HepG2 (cell line): ENCODE results near the gene C10orf90. TPM values are rescaled to one million over a fixed set of nuclear protein-coding genes. Genes with fewer than 3 reads are reported as not detected.

Experiments
- ATAC-seq: fragments of 200-7000 bp; cut with Tn5 transposase; 3 replicates; pipeline ENCODE4 v1.9.1; 2020; ENCODE audit warnings: mild to moderate bottlenecking, moderate library complexity
- BruUV-seq: library from RNA; stranded (reverse); fragments of 400-500 nt; replicated peaks from 2 replicates; lab custom pipeline; 2021; lab: Mats Ljungman, UMichigan
- CTCF ChIA-PET: fragments of 300-600 bp; formaldehyde crosslinking; extraction: SDS; loops from one replicate; lab custom pipeline; 2021; ENCODE audit warnings: low total read pairs, inconsistent platforms, low intra/inter-chr PET ratio; lab: Yijun Ruan, JAX
- POLR2A ChIA-PET: fragments of 350-600 bp; sonication (Branson Sonifier 250); formaldehyde crosslinking; loops from one replicate; lab custom pipeline; 2020; ENCODE audit warnings: antibody characterized with exemption, inconsistent platforms; lab: Yijun Ruan, JAX
- DNase-seq: peaks from one replicate; pipeline ENCODE4 v3.0.0-alpha.2; 2015; ENCODE audit warnings: low spot score
- FAIRE-seq: peaks from 3 replicates; lab custom pipeline; 2011; peaks lifted over from hg19 to GRCh38; lab: Jason Lieb, UNC
- H2AFZ ChIP-seq: one replicate; pipeline ENCODE4 v1.6.1; 2011; ENCODE audit warnings: low read length, inconsistent platforms
- H3K27ac ChIP-seq: fragments of 300-600 bp; 3 replicates; pipeline ENCODE4 v1.8.0; 2011; ENCODE audit warnings: mixed run types, mild to moderate bottlenecking, mixed read lengths, low read length, inconsistent platforms; ENCODE audit not compliant: insufficient read depth; ENCODE audit errors: extremely low read length
- H3K27me3 ChIP-seq, 2 experiments: fragments of 200-600 bp in 1 of 2; 2 replicates in 1 of 2; 3 replicates in 1 of 2; pipeline versions ENCODE4 v1.6.0 to v1.8.0; 2011; ENCODE audit warnings: low read length in 2 of 2, mild to moderate bottlenecking in 2 of 2, moderate library complexity in 2 of 2, inconsistent platforms in 1 of 2; ENCODE audit not compliant: insufficient read depth in 2 of 2, control insufficient read depth in 1 of 2
- H3K36me3 ChIP-seq, 2 experiments: fragments of 200-600 bp in 1 of 2; replicated peaks in 1 of 2; 2 replicates in 1 of 2; 3 replicates in 1 of 2; pipeline versions ENCODE4 v1.5.1 to v1.8.0; 2011; ENCODE audit warnings: low read length in 2 of 2, inconsistent platforms in 1 of 2; ENCODE audit not compliant: insufficient read depth in 2 of 2, control insufficient read depth in 1 of 2
- H3K4me1 ChIP-seq: 2 replicates; pipeline ENCODE4 v1.5.1; 2012; ENCODE audit warnings: low read length, inconsistent platforms; ENCODE audit not compliant: insufficient read depth
- H3K4me2 ChIP-seq: 2 replicates; pipeline ENCODE4 v1.6.0; 2011; ENCODE audit warnings: low read depth, low read length, inconsistent platforms
- H3K4me3 ChIP-seq, 3 experiments: fragments of 200-600 bp in 1 of 3; sonication (generic), shearing (Covaris generic) in 1 of 3; replicated peaks in 1 of 3; 2 replicates each; pipeline ENCODE4 v1.5.1; 2011 to 2016; ENCODE audit warnings: low read length in 3 of 3, inconsistent platforms in 2 of 3, low read depth in 2 of 3, mild to moderate bottlenecking in 2 of 3, control low read depth in 1 of 3, mixed read lengths in 1 of 3; ENCODE audit not compliant: insufficient read depth in 1 of 3
- H3K79me2 ChIP-seq: one replicate; pipeline ENCODE4 v1.6.1; 2011; ENCODE audit warnings: low read length, inconsistent platforms; ENCODE audit not compliant: insufficient read depth
- H3K9ac ChIP-seq: 2 replicates; pipeline ENCODE4 v1.6.0; 2011; ENCODE audit warnings: mild to moderate bottlenecking, low read depth, low read length, inconsistent platforms; ENCODE audit not compliant: insufficient read depth
- H3K9me3 ChIP-seq: 2 replicates; pipeline ENCODE4 v1.5.1; 2012; ENCODE audit warnings: mild to moderate bottlenecking, low read length
- H4K20me1 ChIP-seq: 2 replicates; pipeline ENCODE4 v1.6.0; 2011; ENCODE audit warnings: inconsistent platforms, mild to moderate bottlenecking, low read length, moderate library complexity; ENCODE audit not compliant: insufficient read depth
- GABPA ChIP-seq, 2 experiments: IDR thresholded peaks; 2 replicates each; pipeline ENCODE4 v1.6.1; 2011 to 2016; ENCODE audit warnings: low read depth in 2 of 2, low read length in 1 of 2, missing biosample characterization in 1 of 2, missing genetic modification characterization in 1 of 2
- GPBP1L1 ChIP-seq: sonication (generic); formaldehyde crosslinking; IDR thresholded peaks from 2 replicates; pipeline ENCODE4 v1.5.0; 2020; ENCODE audit warnings: mild to moderate bottlenecking, missing genetic modification reagents
- MAFK ChIP-seq, 2 experiments: IDR thresholded peaks in 1 of 2; conservative IDR thresholded peaks in 1 of 2; 2 replicates each; pipeline ENCODE4 v1.6.1; 2011; ENCODE audit warnings: improper control_type of control experiment in 2 of 2, low read length in 2 of 2
- MED13 ChIP-seq: sonication (generic); formaldehyde crosslinking; IDR thresholded peaks from 2 replicates; pipeline ENCODE4 v1.5.0; 2020; ENCODE audit warnings: missing genetic modification reagents
- NCOA1 ChIP-seq: sonication (generic); formaldehyde crosslinking; IDR thresholded peaks from 2 replicates; pipeline ENCODE4 v1.9.0; 2021; ENCODE audit warnings: missing genetic modification reagents
- NPAS2 ChIP-seq: sonication (generic); formaldehyde crosslinking; IDR thresholded peaks from 2 replicates; pipeline ENCODE4 v1.8.0; 2022; ENCODE audit warnings: mild to moderate bottlenecking, missing genetic modification reagents, borderline replicate concordance
- REXO4 ChIP-seq: sonication (generic); formaldehyde crosslinking; IDR thresholded peaks from 2 replicates; pipeline ENCODE4 v1.8.0; 2022; ENCODE audit warnings: missing genetic modification reagents, mild to moderate bottlenecking, borderline replicate concordance
- STAT6 ChIP-seq: sonication (generic); formaldehyde crosslinking; IDR thresholded peaks from 2 replicates; pipeline ENCODE4 v1.4.0; 2020; ENCODE audit warnings: missing genetic modification reagents, mild to moderate bottlenecking, borderline replicate concordance
- ZBTB33 ChIP-seq: sonication (generic); formaldehyde crosslinking; IDR thresholded peaks from 2 replicates; pipeline ENCODE4 v1.4.0; 2020; ENCODE audit warnings: missing genetic modification reagents
- ZNF44 ChIP-seq: sonication (generic); formaldehyde crosslinking; IDR thresholded peaks from 2 replicates; pipeline ENCODE4 v1.5.1; 2020; ENCODE audit warnings: mild to moderate bottlenecking, missing genetic modification reagents
- ZNF569 ChIP-seq: sonication (generic); formaldehyde crosslinking; IDR thresholded peaks from 2 replicates; pipeline ENCODE4 v1.5.0; 2020; ENCODE audit warnings: mild to moderate bottlenecking, missing genetic modification reagents, moderate library complexity, borderline replicate concordance
- ZNF605 ChIP-seq: sonication (generic); formaldehyde crosslinking; IDR thresholded peaks from 2 replicates; pipeline ENCODE4 v1.8.0; 2022; ENCODE audit warnings: mild to moderate bottlenecking, missing genetic modification reagents
- WGBS: methylation state at CpG from one replicate; pipeline ENCODE4 v1.1.6; 2017; ENCODE audit warnings: low lambda C conversion rate; 5-methylcytosine and 5-hydroxymethylcytosine counted together
- in situ Hi-C: cut with HindIII; loops from 2 replicates; pipeline ENCODE4 v1.10.0; 2017; ENCODE audit warnings: low pct_unique_long_range_greater_than_20kb; ENCODE audit not compliant: extremely low pct_ligation_motif_present
- intact Hi-C: fragments of 100-400 bp; cut with micrococcal nuclease; formaldehyde crosslinking; loops from one replicate; pipeline ENCODE4 v1.10.0; 2022; ENCODE audit not compliant: unreplicated experiment
- polyA plus RNA-seq, 8 experiments: library from polyadenylated mRNA; depleted of rRNA in 3 of 8; stranded (reverse) in 7 of 8; unstranded in 1 of 8; fragments of >200 nt; fragmentation: Illumina TruSeq in 4 of 8; extraction: Trizol in 4 of 8; gene quantifications; 2 replicates each; pipeline versions ENCODE4 v1.2.1 to v1.2.3, GENCODE V29; 2011 to 2016; ENCODE audit warnings: low read depth in 4 of 8, missing spikeins in 1 of 8, mixed read lengths in 1 of 8; ENCODE audit not compliant: insufficient read depth in 1 of 8
- total RNA-seq, 5 experiments: library from RNA; depleted of rRNA; stranded (reverse); fragments of >200 nt; fragmentation: Illumina TruSeq; extraction: Trizol; gene quantifications; 2 replicates each; pipeline ENCODE4 v1.2.3, GENCODE V29; 2016; ENCODE audit warnings: low read depth in 1 of 5
- TF ChIP-seq, protein P1 (sequence below): sonication (generic); formaldehyde crosslinking; conservative IDR thresholded peaks from 2 replicates; pipeline ENCODE4 v1.5.0; 2020; ENCODE audit warnings: missing genetic modification reagents

The C10orf90 gene
- total and polyA plus RNA-seq, 2 of the 13 experiments (the other 11 are each of a cell fraction or from before 2014, with no cell fraction given) = not detected

- Histone ChIP-seq H3K4me2 (no peak overlapping the region), H2AFZ (no peak overlapping the region), H3K36me3 (no peaks in the 10 kb centered on the region), H4K20me1 (no peaks in the 10 kb centered on the region), H3K4me1 (no peaks in the 10 kb centered on the region), H3K4me3 (no peak overlapping the region), H3K79me2 (no peaks in the 10 kb centered on the region), H3K9ac (no peak overlapping the region), H3K9me3 (no peaks in the 10 kb centered on the region), H3K27ac (no peak overlapping the region), H3K27me3 (peaks cover 1 to 31% of the 10 kb centered on the region in 2 experiments; a peak in 4 of 5 replicates)
- ChIA-PET POLR2A (no interaction called here), CTCF (no interaction called here)
- ATAC-seq (no peak), FAIRE-seq (no peak), DNase-seq (no peak)
- no TSS peak for BruUV-seq
- TF ChIP-seq STAT6 (CRISPR knock-in tag) = no peak
- no peak for TF ChIP-seq MAFK (conservative IDR thresholded peaks at IDR 0.05 in 1 of 2, IDR thresholded peaks at IDR 0.05 in 1 of 2; ENCODE audit: low read length in 2 of 2)
- no peak for TF ChIP-seq REXO4 (CRISPR knock-in tag)
- no peak for TF ChIP-seq ZNF569
- TF ChIP-seq ZNF44 = no peak
- TF ChIP-seq MED13 (CRISPR knock-in tag) = no peak
- TF ChIP-seq ZBTB33 (CRISPR knock-in tag) = no peak
- no peak for TF ChIP-seq NCOA1 (CRISPR knock-in tag)
- TF ChIP-seq GPBP1L1 (CRISPR knock-in tag) = no peak
- no peak for TF ChIP-seq NPAS2 (CRISPR knock-in tag)
- no peak for TF ChIP-seq GABPA (IDR thresholded peaks at IDR 0.05; ENCODE audit: low read depth, low read length)
- no peak for TF ChIP-seq GABPA (CRISPR knock-in tag; IDR thresholded peaks at IDR 0.05; ENCODE audit: low read depth)
- TF ChIP-seq ZNF605 (CRISPR knock-in tag) = no peak
- TF ChIP-seq, protein P1, sequence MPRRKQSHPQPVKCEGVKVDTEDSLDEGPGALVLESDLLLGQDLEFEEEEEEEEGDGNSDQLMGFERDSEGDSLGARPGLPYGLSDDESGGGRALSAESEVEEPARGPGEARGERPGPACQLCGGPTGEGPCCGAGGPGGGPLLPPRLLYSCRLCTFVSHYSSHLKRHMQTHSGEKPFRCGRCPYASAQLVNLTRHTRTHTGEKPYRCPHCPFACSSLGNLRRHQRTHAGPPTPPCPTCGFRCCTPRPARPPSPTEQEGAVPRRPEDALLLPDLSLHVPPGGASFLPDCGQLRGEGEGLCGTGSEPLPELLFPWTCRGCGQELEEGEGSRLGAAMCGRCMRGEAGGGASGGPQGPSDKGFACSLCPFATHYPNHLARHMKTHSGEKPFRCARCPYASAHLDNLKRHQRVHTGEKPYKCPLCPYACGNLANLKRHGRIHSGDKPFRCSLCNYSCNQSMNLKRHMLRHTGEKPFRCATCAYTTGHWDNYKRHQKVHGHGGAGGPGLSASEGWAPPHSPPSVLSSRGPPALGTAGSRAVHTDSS (CRISPR knock-in tag) = no peak
- in situ Hi-C loops (no loop called here), intact Hi-C loops (no loop called here)
- 0% methylated on average over 11 of the region's 11 CpGs for WGBS
These were observed 40.4 kb downstream of the C10orf90 start for GRCh38 chr10:126629925-126630624.
